HG03196 (cell line): Measurements from ENCODE around the gene IL23R.
"Not testable (repeated sequence)": the region's sequence is repeated elsewhere in the genome, so short reads cannot be mapped to it uniquely, and the experiment has no call there.

Source experiments
- ATAC-seq: cut with Tn5 transposase; IDR thresholded peaks from one replicate; pipeline ENCODE4 v1.9.1; 2021; ENCODE audit not compliant: unreplicated experiment

Gene IL23R, protein sequence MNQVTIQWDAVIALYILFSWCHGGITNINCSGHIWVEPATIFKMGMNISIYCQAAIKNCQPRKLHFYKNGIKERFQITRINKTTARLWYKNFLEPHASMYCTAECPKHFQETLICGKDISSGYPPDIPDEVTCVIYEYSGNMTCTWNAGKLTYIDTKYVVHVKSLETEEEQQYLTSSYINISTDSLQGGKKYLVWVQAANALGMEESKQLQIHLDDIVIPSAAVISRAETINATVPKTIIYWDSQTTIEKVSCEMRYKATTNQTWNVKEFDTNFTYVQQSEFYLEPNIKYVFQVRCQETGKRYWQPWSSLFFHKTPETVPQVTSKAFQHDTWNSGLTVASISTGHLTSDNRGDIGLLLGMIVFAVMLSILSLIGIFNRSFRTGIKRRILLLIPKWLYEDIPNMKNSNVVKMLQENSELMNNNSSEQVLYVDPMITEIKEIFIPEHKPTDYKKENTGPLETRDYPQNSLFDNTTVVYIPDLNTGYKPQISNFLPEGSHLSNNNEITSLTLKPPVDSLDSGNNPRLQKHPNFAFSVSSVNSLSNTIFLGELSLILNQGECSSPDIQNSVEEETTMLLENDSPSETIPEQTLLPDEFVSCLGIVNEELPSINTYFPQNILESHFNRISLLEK

DNA sequence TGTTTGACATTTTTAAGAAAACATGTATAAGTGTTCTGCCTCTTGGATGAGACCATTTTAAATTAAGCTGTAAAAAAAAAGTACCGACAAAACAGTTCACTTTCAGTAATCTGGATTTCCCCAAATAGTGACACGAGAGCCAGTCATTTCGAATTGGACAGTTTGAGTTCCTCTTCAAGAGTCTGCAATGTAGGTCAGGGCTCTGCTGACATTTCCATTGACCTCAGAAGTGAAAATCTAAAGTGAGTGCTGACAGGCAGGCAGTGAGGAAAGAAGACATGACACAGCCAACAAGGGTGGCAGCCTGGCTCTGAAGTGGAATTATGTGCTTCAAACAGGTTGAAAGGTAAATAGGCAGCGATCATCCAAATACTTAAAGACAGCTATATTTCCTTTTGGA is at the start of gene IL23R:
Gene IL23R (plus strand): TSS at position 259 of the 400 bp plus-strand sequence. CDS start 1,667 bp downstream, outside the sequence.
- peak; percentile 79 for ATAC-seq

DNA sequence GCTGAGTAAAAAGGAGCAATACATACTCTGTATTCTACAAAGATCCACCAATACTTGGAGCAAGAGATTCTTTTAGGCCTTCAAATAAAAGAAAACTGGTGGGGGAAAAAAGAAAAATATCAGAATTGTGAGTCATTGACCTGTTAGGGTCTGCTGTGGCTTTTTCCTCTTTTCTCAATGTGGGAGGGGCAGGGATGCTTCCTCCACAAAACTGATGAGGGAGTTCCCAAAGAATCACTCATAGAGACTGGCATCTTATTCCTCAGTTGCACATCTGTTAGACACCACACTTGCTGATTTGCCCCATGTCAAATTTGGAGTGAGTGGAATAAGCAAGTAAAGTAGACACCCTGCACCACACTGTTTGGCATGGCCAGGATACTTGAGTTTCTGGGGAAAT is 48.1 kb upstream of the IL23R start:
- ATAC-seq, result no peak

DNA sequence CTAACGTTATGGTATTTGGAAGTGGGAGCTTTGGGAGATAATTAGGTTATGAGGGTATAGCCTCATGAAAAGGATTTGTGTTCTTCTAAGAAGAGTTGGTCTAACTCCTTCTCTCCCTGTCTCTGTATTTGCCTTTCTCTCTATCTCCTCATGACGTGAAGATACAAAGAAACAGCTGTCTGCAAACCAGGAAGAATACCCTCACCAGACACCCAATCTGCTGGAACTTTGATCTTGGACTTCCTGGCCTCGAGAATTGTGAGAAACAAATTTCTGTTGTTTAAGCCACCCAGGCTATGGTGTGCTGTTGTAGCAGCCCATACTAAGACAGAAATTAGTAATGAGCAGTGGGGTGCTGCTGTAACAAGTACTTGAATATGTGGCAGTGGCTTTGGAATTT is 47.6 kb upstream of the IL23R start:
- no peak for ATAC-seq

DNA sequence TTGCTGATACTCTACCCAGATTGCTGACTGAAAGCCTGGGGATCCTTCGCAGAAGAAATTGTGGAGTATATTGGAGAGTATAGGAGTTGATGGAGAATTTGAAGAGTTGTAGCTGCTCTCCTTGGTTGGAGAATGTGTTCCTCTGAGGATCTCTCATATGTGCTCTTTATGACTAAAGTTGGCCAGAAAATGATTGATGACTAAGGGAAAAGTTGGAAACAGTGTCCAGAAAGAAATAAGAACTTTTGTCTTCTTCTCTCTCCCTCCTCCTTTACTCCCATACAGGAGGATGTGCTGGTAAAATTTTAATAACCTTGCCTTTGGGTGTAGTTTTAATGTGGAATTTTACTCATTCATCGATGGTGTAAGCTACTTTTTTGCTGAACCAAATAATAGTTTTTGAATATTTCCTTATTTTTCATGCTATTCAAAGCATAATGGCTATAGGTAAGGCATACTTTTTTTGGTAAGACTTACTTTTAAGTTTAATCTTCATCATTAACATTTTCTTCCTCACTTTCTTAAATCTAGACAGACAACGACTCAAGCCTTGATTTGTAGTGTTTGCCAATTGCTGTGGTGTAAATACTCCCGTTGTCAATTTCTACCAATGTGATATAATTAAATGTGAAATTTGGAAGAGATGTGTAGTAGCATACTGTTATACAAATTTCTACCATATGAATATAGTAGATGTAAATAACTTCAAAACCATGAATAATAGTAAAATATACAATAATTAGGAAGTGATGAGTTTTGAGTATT is 45.2 kb upstream of the IL23R start:
- no peak for ATAC-seq

DNA sequence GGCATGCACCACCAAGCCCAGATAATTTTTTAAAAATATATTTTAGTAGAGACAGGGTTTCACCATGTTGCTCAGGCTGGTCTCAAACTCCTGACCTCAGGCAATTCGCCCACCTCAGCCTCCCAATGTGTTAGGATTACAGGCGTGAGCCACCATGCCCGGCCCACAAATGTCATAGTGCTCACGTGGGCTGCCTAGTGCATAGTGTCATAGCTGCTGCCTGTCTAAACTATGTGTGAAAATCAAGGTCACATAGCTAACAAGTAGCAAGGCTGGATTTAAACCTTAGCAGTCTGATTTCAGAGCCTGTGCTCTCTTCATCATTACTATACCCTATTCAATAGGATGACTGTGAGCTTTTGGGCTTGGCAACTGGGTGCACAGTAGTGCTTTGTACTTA is 41.8 kb upstream of the IL23R start:
- ATAC-seq, result no peak

DNA sequence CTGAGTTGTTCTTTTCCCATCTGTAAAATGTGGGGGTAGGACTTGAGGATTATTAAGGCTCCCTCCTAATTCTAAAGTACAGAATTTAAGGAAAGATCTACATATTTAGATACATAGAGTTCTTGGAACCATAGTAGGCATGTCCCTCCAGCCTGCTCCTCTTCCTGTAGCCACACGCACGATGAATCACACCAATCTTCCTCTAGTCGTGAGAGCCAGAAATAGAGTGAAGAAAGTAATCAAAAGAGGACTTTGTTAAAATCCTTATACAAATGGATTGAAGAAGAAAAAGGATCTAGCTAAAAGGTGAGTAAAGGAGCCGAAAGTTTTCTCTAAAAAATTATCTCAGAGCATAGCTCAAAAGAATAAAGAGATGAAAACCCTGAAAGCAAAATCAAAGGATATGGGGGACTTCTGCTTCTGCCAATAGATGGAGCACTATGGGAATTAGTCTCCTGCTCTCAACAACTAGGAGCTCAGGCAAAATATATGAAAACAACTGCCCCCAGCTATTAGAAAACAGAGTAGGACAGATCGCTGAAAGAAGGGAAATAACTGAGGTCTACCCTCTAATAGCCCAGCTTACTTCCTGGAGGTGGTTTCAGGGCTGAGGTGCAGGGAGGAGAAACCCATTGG is 40.0 kb upstream of the IL23R start:
- ATAC-seq, result no peak

DNA sequence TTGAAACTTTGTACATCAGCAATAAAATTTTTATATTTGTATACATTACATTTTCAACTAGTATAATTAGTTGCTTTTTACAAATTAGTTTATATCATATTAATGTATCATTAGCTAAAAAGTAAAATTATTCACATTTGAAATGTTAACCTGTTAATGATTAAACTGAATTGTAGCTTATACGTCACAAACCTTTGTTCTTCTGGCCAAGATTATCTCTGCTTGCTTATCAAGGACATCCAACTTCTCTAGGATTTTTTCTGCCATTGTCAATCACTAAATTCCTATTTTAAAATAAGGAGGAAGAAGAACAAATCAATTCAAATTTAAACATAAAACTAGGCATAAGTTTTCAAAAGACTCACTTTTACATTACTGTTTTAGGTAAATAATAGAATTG is 39.3 kb upstream of the IL23R start:
- ATAC-seq, result no peak

DNA sequence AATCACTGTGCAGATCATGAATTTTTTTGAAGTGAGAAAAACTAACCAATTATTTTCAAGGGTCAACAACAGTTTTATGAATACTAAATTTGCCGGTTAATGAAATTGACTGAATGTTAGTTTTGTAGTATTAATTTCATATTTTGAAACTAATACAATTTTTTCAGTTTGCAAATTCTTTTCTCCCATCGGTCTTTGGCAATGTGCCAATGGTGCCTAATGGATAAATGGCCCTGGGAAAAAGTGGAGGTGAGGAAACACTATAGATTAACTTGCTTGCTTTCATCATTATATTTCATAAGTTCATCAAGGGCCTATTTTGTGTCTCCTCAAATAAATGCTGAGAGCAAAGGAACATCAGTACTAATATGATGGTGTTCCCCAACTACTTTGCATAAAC is 35.6 kb upstream of the IL23R start:
- ATAC-seq, result no peak

DNA sequence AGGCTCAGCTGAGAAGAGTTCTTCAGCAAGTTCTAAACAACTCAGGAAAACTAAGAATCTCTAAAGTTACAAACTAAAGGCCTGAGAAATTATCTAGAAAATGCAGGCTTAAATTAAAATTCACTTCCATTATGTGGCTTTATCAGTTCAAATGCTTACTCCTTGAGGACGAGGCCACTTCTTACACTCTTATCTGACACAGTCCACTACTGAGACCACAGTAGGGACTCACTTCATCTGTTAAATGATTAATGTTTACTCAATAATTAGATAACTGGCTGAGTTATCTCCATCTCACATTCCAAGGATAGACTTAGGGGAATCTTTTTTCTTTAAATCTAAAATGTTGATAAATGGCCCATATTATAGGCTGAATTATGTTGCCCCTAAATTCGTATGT is 33.1 kb upstream of the IL23R start:
- ATAC-seq, result no peak

DNA sequence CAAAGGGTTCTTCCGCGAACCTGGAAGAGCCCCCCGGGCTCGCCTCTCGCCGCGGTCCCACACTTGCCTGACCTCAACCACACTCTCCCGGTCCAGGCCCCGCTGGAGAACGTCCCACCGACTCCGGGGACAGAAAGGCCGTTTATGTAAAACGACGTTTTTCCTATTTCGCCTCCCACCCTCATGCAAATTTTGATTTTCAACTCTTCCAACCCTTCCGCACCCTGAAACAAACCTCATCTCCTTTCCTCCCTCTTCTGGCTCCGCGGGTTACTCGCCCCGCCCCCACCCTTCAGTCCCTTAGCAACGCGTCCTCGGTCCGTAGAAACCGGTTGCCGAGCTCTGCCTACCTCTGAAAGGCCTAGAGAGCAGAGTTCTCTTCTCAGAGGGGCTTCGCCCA is 31.6 kb upstream of the IL23R start, which contains the start of gene C1orf141:
Gene C1orf141 (minus strand): TSS at position 276 of the 400 bp plus-strand sequence. CDS start 7,730 bp downstream, outside the sequence.
- no peak for ATAC-seq

DNA sequence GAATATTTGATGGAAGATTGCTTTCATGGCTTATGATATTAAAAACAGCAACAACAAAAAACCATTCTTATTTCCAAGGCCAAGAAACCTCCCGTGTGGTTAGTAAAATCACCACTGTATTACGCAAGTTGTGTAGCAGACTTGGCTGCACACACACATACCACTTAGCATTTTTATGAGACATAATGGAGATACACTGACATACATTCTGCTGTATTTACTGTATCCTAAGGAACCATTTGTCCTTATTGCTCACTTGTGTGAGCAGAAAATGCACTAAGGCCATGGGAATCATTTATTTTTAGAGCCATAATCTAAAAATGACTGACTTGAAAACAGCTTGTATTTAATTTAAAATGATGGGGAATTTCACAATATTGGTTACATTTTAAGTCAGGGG is 30.9 kb upstream of the IL23R start:
- no peak for ATAC-seq

DNA sequence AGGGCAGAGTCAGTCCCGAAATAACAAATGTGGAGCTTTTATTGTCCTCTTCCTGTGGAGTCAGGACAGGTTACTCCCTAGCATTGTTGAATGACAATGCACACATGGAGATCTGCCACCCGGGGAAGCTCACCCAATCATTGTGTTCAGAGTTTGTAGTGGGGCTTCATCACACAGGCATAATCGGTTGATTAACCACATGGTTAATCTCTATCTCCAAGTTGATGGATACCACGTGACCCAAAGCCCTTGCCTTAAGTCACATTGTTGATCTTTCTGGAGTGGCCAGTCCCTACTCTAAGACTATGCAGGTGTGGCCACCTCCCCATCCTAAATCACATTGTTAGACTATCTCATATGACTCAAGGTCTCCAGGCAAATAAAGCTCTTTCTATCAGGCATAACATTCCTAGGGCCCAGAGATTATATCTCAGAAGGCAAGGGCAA is 28.9 kb upstream of the IL23R start:
- ATAC-seq, result no peak

DNA sequence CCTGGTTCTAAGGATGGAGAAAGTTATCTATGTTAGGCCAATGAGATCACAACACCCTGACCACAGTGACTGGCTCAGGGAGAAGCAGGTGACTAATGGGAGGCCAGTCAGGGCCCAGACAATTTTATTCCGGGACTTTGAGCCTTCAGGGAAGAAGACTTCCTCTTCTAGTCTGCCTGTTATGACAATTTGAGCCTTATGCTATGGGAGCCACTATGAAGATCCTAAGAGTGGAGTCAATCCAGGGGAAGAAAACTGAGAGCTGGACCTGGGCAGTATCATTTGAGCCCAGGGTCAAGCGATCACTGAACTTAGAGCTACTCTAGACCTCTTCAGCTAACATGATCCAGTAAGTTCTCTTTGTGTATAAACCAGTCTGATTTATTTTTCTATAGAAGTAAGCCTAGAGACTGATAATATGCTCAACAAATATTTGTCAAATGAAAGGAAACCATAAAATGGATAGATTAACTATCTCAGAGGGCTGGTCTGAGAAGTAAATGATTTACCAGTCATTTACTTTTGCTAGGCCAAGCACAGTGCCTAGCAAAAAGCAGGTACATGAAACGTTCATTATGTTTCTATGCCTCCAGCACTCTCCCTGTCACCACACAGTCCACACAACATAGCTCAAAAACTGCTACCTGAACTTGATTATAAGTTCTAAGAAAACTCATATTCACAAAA is 27.3 kb upstream of the IL23R start:
- no peak for ATAC-seq

DNA sequence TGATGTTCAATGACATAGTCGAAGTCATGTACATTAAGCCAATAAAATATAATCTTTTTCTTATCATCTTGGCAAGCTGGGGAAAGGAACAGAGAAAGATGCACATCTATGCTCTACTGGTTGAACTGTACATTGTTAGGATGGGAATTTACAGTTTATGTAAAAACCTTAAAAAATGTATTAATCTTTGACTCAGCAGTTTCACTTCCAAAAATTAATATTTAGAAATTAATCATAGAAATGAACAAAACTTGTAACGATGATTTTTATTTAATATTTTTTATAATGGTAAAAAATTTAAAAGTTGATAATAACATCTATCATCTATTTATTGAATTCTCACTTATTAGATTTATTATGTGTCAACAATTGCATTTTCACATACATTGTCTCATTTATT is 25.8 kb upstream of the IL23R start:
- ATAC-seq, result no peak

DNA sequence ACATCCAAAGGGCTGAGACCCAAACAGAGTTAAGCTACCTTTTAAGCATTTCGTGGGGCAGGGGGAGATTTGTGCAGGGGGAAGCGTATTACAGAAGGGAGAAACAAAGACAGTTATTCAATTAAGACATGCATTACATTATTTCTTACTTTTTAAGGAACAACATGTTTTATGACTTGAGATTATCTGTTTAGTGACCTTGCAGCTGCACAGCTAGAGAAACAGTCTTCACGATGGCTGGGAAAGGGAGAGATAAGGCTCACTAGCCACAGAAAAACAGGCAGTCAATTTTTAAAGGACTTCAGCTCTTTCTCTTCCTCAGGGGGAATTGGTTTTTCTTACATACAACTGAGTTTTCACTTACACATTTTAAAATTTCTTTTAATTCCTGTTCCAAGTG is 24.4 kb upstream of the IL23R start:
- not testable (repeated sequence) for ATAC-seq

DNA sequence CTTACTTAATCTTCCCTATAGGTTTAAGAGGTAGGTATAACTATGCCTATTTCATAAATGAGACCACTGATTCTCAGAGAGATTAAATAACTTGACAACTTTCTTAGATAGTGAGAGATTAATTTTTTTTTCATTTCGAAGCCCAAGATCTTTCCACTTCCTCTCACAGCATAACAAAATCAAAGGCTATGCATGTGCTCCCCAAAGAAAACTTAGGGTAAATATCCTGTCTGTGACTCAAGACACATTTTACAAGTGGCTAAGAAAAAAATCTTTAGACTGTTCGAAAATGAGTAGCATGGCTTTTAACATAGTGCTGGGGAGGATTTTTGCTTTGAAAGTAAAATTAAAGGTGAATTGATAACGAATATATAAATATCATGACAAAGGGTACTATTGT is 23.3 kb upstream of the IL23R start:
- ATAC-seq, result no peak

DNA sequence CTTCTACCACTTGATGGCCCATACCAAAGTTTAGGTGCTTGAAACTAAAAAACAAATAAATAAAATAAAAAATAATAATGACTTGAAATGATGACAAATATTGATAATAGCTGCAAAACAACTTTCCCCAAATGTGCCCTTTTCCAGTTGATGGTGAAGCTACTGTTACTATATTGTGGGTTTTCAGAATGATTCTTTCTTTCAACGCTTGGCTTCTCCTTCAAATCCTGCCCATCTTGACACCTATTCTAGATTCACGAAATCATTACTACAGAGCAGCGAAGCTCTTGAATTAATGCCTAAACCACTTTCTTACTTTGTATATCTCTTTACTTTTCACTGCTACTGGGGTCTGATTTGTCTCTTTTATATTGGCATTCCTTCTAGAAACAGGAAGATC is 22.3 kb upstream of the IL23R start:
- ATAC-seq, result no peak

DNA sequence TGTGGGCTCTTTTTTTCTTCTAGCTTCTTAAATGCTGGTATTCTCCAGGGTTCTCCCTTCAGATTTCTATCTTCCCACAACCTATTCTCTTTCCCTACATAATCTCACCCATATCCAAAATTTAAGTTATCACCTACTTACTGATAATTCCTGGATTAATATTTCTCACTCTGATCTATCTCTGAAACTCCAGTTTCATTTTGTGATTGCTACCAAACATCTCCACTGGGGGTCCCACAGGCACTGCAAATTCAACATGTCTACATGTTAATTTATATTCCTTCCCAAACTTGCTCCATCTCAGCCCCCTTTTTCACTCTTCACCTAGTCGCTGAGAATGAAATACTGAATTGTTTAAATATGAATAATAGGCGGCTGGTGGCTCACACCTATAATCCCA is 21.6 kb upstream of the IL23R start:
- no peak for ATAC-seq

DNA sequence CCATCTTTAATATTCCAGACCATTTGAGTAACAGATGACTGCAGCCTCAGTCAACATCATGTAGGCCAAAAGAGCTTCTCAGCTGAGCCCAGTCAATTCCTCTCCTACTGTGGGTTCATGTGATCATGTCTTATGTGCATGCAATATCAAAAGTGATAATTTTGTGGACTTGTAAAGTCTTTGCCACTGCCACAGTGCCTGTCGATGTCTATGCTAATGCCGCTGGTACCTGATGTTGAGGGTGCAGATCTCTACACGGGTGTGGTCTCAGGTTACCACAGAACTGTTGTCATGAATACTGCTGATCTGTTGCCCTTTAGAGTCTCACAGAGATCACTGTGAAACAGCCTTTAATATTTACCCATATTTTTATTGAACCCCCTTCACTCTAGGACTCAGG is 20.2 kb upstream of the IL23R start:
- no peak for ATAC-seq

DNA sequence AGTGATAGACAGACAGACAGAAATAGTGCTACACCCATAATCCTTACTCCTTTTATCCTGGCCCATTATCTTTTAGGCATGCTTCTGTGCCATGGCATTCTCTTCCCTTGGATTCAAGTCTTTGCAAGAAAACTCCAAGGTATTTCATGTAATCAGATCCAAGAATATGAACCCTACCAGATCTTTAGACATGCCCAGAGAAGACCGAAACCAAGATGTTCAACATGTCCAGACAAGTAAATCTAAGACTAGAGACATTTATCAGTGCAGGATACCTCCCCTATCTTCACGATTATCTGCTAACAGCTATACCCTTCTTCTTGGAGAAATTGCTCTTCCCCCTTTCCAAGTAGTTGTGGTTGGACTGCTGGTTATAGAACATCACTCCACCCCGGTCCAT is 19.7 kb upstream of the IL23R start:
- ATAC-seq, result no peak

DNA sequence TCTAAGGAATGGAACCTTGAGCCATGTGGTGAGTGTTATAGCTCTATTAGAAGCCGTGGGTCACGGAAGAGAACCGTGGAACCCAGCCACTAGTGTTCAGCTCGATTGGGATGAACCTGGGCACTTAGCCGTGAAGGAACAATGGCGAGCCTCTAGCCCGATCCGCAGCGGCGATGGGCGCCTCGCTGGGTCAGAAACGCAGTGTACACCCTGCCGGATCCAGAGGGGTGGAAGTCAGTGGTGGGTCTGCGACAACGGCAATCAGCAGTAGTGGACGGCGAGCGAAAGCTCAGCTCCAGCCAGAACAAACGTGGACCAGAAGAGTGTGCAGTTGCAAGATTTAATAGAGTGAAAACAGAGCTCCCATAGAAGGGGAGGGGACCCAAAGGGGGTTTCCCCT is 18.3 kb upstream of the IL23R start:
- not testable (repeated sequence) for ATAC-seq
